Fibroblast of villous mesenchyme (primary cell): Measurements from ENCODE around the gene MET. TPM values are rescaled to one million over a fixed set of nuclear protein-coding genes. Genes with fewer than 3 reads are reported as not detected.

ENCODE experiments used
- DNase-seq: peaks from one replicate; pipeline ENCODE4 v3.0.0-alpha.2; 2010; ENCODE audit warnings: low read depth
- H3K4me3 ChIP-seq: 2 replicates; pipeline ENCODE4 v1.5.1; 2011; ENCODE audit warnings: low read depth, mild to moderate bottlenecking, low read length
- total RNA-seq: library from RNA; depleted of rRNA; stranded (reverse); fragments of >200 nt; gene quantifications from 2 replicates; pipeline ENCODE4 v1.2.3, GENCODE V29; 2012
- TF ChIP-seq, protein P1 (sequence below): IDR thresholded peaks from 2 replicates; pipeline ENCODE4 v1.5.1; 2012; ENCODE audit warnings: low read depth, mild to moderate bottlenecking, low read length; ENCODE audit not compliant: insufficient read depth

Gene MET
- total RNA-seq, 1 donor, result 48.8 TPM

- DNase-seq, result no peak
- H3K4me3 ChIP-seq, result no peak overlapping the region
- TF ChIP-seq, protein P1, sequence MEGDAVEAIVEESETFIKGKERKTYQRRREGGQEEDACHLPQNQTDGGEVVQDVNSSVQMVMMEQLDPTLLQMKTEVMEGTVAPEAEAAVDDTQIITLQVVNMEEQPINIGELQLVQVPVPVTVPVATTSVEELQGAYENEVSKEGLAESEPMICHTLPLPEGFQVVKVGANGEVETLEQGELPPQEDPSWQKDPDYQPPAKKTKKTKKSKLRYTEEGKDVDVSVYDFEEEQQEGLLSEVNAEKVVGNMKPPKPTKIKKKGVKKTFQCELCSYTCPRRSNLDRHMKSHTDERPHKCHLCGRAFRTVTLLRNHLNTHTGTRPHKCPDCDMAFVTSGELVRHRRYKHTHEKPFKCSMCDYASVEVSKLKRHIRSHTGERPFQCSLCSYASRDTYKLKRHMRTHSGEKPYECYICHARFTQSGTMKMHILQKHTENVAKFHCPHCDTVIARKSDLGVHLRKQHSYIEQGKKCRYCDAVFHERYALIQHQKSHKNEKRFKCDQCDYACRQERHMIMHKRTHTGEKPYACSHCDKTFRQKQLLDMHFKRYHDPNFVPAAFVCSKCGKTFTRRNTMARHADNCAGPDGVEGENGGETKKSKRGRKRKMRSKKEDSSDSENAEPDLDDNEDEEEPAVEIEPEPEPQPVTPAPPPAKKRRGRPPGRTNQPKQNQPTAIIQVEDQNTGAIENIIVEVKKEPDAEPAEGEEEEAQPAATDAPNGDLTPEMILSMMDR, result no peak
Observed at GRCh38 chr7:116673457-116673865, 1.5 kb downstream of the MET start.

DNA sequence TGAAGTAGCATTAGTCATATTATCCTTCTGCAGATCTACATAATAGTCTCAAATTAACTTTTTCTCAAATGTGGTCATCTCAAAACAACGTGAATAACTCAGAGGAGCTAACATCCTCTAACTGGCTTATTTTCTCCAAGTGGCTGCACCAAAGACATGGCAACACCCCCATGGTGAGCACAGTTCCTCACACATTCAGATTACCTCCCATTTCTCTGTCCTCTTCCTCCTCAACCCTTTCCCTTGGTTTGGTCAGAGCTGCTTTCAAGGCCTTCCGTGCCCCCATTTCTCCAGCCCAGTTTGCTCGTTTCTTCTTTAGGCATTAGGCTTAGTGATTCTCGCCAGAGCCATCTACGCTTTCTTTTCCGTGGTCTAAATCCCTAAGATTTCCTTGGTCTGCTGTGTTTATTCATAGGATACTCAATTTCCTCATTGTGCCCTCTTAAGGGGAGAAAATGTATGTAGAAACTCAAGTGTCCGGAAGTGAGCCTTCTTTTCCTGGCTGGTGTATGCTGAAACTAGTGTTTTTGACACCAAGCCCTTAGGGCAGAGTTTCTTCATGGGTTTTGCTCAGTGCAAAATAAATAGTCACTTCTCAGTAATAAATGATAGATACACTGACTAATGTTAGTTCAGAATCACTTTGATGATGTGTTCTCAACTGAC, 2.6 kb downstream of the MET start:
- TF ChIP-seq, protein P1, result no peak
- DNase-seq, result no peak
- no peak overlapping the region for H3K4me3 ChIP-seq

DNA sequence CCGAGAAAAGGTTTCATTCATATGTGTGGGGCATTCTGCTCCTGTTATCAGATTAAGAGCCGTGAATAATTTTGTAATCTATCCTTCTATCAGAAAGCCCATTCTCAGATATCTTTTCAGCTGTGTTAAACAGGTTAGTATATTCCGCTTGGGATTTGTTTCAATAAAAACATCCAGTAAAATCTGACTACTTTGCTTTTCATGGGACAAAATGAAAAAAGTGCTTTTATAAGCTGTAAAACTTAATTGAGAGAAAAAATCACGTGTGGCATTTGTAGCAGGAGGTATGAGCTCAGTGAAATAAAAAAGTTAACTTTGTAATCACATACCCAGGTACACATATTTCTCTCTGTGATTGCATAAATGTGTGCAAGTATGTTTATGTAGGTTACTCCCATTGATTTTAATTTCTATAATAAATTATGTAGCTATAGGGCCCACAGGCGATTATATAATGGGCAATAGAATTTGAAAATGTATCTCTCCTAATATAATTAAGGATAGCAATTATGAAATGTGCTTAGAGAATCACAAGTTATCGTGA, 3.9 kb downstream of the MET start:
- H3K4me3 ChIP-seq, result no peak overlapping the region
- TF ChIP-seq, protein P1, result no peak
- DNase-seq, result no peak

GRCh38 chr7:116678780-116679179, 6.8 kb downstream of the MET start:
- H3K4me3 ChIP-seq, result no peak overlapping the region
- DNase-seq, result no peak
- TF ChIP-seq, protein P1, result no peak

- H3K4me3 ChIP-seq, result no peak overlapping the region
- DNase-seq, result no peak
- TF ChIP-seq, protein P1, result no peak
Observed at GRCh38 chr7:116679500-116679899, 7.5 kb downstream of the MET start.

- no peak overlapping the region for H3K4me3 ChIP-seq
- no peak for DNase-seq
- TF ChIP-seq, protein P1, result no peak
Observed at GRCh38 chr7:116683786-116684185, 11.8 kb downstream of the MET start.

- no peak for DNase-seq
- H3K4me3 ChIP-seq, result no peak overlapping the region
- TF ChIP-seq, protein P1, result no peak
Observed at GRCh38 chr7:116686033-116686432, 14.0 kb downstream of the MET start.
